GM23338 (cell line): Measurements from ENCODE around the gene SFXN1. TPM values are rescaled to one million over a fixed set of nuclear protein-coding genes. Genes with fewer than 3 reads are reported as not detected.

Experiments
- ATAC-seq: fragments of 200-7000 bp; cut with Tn5 transposase; 3 replicates; pipeline ENCODE4 v1.9.1; 2020
- DNase-seq: peaks from one replicate; pipeline ENCODE4 v3.0.0-alpha.2; 2015; ENCODE audit warnings: low spot score
- H2AFZ ChIP-seq: fragments of 200-600 bp; sonication (generic); 2 replicates; pipeline ENCODE4 v1.8.0; 2016; ENCODE audit warnings: antibody characterized with exemption, mild to moderate bottlenecking, moderate library complexity
- H3F3A ChIP-seq: fragments of 200-600 bp; sonication (generic); replicated peaks from 2 replicates; pipeline ENCODE4 v1.8.0; 2017; ENCODE audit warnings: antibody characterized with exemption, mixed run types, low read depth
- H3K27ac ChIP-seq: fragments of 200-600 bp; sonication (generic); 2 replicates; pipeline ENCODE4 v1.6.1; 2016; ENCODE audit warnings: low read depth
- H3K27me3 ChIP-seq: fragments of 200-600 bp; sonication (generic); 2 replicates; pipeline ENCODE4 v1.8.0; 2016; ENCODE audit warnings: mild to moderate bottlenecking, mixed run types, moderate library complexity; ENCODE audit not compliant: insufficient read depth
- H3K36me3 ChIP-seq: fragments of 200-600 bp; sonication (generic); 2 replicates; pipeline ENCODE4 v1.8.0; 2016; ENCODE audit warnings: mild to moderate bottlenecking; ENCODE audit not compliant: insufficient read depth
- H3K4me1 ChIP-seq: fragments of 200-600 bp; sonication (generic); 2 replicates; pipeline ENCODE4 v1.8.0; 2016; ENCODE audit warnings: mild to moderate bottlenecking, moderate library complexity; ENCODE audit not compliant: insufficient read depth
- H3K4me2 ChIP-seq: fragments of 200-600 bp; sonication (generic); 2 replicates; pipeline ENCODE4 v1.7.1; 2017; ENCODE audit warnings: mixed run types
- H3K4me3 ChIP-seq: fragments of 200-600 bp; sonication (generic); 2 replicates; pipeline ENCODE4 v1.6.1; 2016; ENCODE audit warnings: mixed run types
- H3K79me2 ChIP-seq: fragments of 200-600 bp; sonication (generic); replicated peaks from 2 replicates; pipeline ENCODE4 v1.8.0; 2017; ENCODE audit warnings: mild to moderate bottlenecking; ENCODE audit not compliant: insufficient read depth
- H3K9me2 ChIP-seq: fragments of 200-600 bp; sonication (generic); 2 replicates; pipeline ENCODE4 v1.8.0; 2017; ENCODE audit not compliant: insufficient read depth
- H4K20me1 ChIP-seq: fragments of 200-600 bp; sonication (generic); replicated peaks from 2 replicates; pipeline ENCODE4 v1.8.0; 2017; ENCODE audit warnings: mild to moderate bottlenecking; ENCODE audit not compliant: insufficient read depth
- H3K27ac Mint-ChIP-seq: 2 replicates; pipeline ENCODE4 v1.8.0; 2020; ENCODE audit warnings: inconsistent platforms, mild to moderate bottlenecking, moderate library complexity, mixed read lengths
- H3K27me3 Mint-ChIP-seq: 3 replicates; pipeline ENCODE4 v1.8.0; 2022; ENCODE audit warnings: low read depth, mild to moderate bottlenecking, moderate library complexity, mixed read lengths, inconsistent platforms; ENCODE audit not compliant: insufficient read depth, poor library complexity
- H3K36me3 Mint-ChIP-seq: 3 replicates; pipeline ENCODE4 v1.8.0; 2021; ENCODE audit warnings: low read depth, mild to moderate bottlenecking, inconsistent platforms, moderate library complexity, mixed read lengths
- H3K4me1 Mint-ChIP-seq: 3 replicates; pipeline ENCODE4 v1.8.0; 2020; ENCODE audit warnings: mild to moderate bottlenecking, inconsistent platforms, mixed read lengths
- H3K4me3 Mint-ChIP-seq: 3 replicates; pipeline ENCODE4 v1.8.0; 2021; ENCODE audit warnings: moderate library complexity, mild to moderate bottlenecking, inconsistent platforms, mixed read lengths
- H3K9me3 Mint-ChIP-seq: 3 replicates; pipeline ENCODE4 v1.8.0; 2020; ENCODE audit warnings: moderate library complexity, mild to moderate bottlenecking, inconsistent platforms, mixed read lengths
- CREB1 ChIP-seq: fragments of 250-450 bp; sonication (Bioruptor Pico); IDR thresholded peaks from 2 replicates; pipeline ENCODE4 v1.5.0; 2020; ENCODE audit warnings: low read depth, mild to moderate bottlenecking, moderate library complexity
- CTCF ChIP-seq, 2 experiments: fragments of 200-600 bp in 1 of 2; sonication (generic) in 1 of 2; conservative IDR thresholded peaks; 2 replicates each; pipeline versions ENCODE4 v1.5.1 to v1.6.1; 2016 to 2017; ENCODE audit warnings: antibody characterized with exemption in 2 of 2, low read depth in 2 of 2, mild to moderate bottlenecking in 2 of 2, moderate library complexity in 1 of 2
- ETS1 ChIP-seq: IDR thresholded peaks from 2 replicates; pipeline ENCODE4 v1.6.1; 2016; ENCODE audit warnings: antibody characterized with exemption
- EZH2 ChIP-seq: fragments of 200-600 bp; sonication (generic); IDR thresholded peaks from one replicate; pipeline ENCODE4 v1.8.0; 2017; ENCODE audit warnings: antibody characterized with exemption, mild to moderate bottlenecking, low read depth; ENCODE audit not compliant: unreplicated experiment
- EZH2phosphoT487 ChIP-seq: fragments of 200-600 bp; sonication (generic); IDR thresholded peaks from one replicate; pipeline ENCODE4 v1.8.1; 2018; ENCODE audit warnings: antibody characterized with exemption; ENCODE audit not compliant: unreplicated experiment
- JUNB ChIP-seq: IDR thresholded peaks from one replicate; pipeline ENCODE4 v1.6.1; 2016; ENCODE audit warnings: antibody characterized with exemption; ENCODE audit not compliant: unreplicated experiment
- NANOG ChIP-seq: IDR thresholded peaks from 2 replicates; pipeline ENCODE4 v1.6.1; 2016; ENCODE audit warnings: antibody characterized with exemption, borderline replicate concordance
- POLR2AphosphoS5 ChIP-seq: IDR thresholded peaks from 2 replicates; pipeline ENCODE4 v1.6.1; 2016; ENCODE audit warnings: antibody characterized with exemption, low read depth
- REST ChIP-seq: IDR thresholded peaks from one replicate; pipeline ENCODE4 v1.6.1; 2018; ENCODE audit warnings: antibody characterized with exemption; ENCODE audit not compliant: unreplicated experiment
- STAT1 ChIP-seq: IDR thresholded peaks from one replicate; pipeline ENCODE4 v1.6.1; 2016; ENCODE audit warnings: antibody characterized with exemption; ENCODE audit not compliant: unreplicated experiment
- ZNF114 ChIP-seq: fragments of 250-450 bp; sonication (Bioruptor Pico); IDR thresholded peaks from 2 replicates; pipeline ENCODE4 v1.5.0; 2020; ENCODE audit warnings: mild to moderate bottlenecking, moderate library complexity
- ZNF331 ChIP-seq: fragments of 250-450 bp; sonication (Bioruptor Pico); IDR thresholded peaks from 2 replicates; pipeline ENCODE4 v1.5.0; 2020; ENCODE audit warnings: low read depth, mild to moderate bottlenecking, moderate library complexity
- ZNF462 ChIP-seq: fragments of 250-450 bp; sonication (Bioruptor Pico); IDR thresholded peaks from 2 replicates; pipeline ENCODE4 v1.5.0; 2020; ENCODE audit warnings: mild to moderate bottlenecking, moderate library complexity
- polyA plus RNA-seq: library from polyadenylated mRNA; unstranded; fragments of >200 nt; fragmentation: Nextera tagmentation; extraction: Ambion mirVana; gene quantifications from 2 replicates; pipeline ENCODE4 v1.2.1, GENCODE V29; 2016
- total RNA-seq: library from RNA; depleted of rRNA; stranded (reverse); fragments of >200 nt; shearing (Covaris generic); gene quantifications from 2 replicates; pipeline ENCODE4 v1.2.3, GENCODE V29; 2014

The SFXN1 gene
- total and polyA plus RNA-seq, 2 experiments from 2014 or later = 44.0 to 97.7 TPM

- H3K4me1 ChIP-seq = peaks cover 4% of the 10 kb centered on the region
- H3K36me3 ChIP-seq = peaks cover 5% of the 10 kb centered on the region; the same call in 1 of the 2 replicates
- peaks cover 71% of the 10 kb centered on the region for H3K36me3 Mint-ChIP-seq
- H3K79me2 ChIP-seq = peaks cover 100% of the 10 kb centered on the region
- ATAC-seq (no peak), DNase-seq (no peak)
- H2AFZ ChIP-seq = no peak overlapping the region
- H3K9me2 ChIP-seq = no peaks in the 10 kb centered on the region
- 0 out of 2 replicates have a peak, but pooled peaks cover 3% of the 10 kb centered on the region for H3F3A ChIP-seq
- H3K9me3 Mint-ChIP-seq = no peaks in the 10 kb centered on the region
- peaks cover 8% of the 10 kb centered on the region for H3K27me3 Mint-ChIP-seq
- no peak for TF ChIP-seq JUNB
- no peak for TF ChIP-seq ZNF114
- TF ChIP-seq EZH2phosphoT487 = no peak
- no peak for TF ChIP-seq REST
- TF ChIP-seq NANOG = no peak
- TF ChIP-seq ETS1 = no peak
- TF ChIP-seq CTCF (conservative IDR thresholded peaks at IDR 0.05; ENCODE audit: low read depth in 2 of 2) = no peak
- TF ChIP-seq ZNF331 (CRISPR knock-in tag) = no peak
- TF ChIP-seq STAT1 = no peak
- TF ChIP-seq EZH2 = no peak
- TF ChIP-seq POLR2AphosphoS5 = no peak
- TF ChIP-seq CREB1 (CRISPR knock-in tag) = no peak
- TF ChIP-seq ZNF462 (CRISPR knock-in tag) = no peak
- H3K4me1 Mint-ChIP-seq = peaks cover 19% of the 10 kb centered on the region
- no peak overlapping the region for H3K4me3 Mint-ChIP-seq
- H3K4me3 ChIP-seq = no peak overlapping the region
- H3K27ac ChIP-seq = no peak overlapping the region
- H4K20me1 ChIP-seq = peaks cover 71% of the 10 kb centered on the region
- H3K27me3 ChIP-seq = no peaks in the 10 kb centered on the region
- no peak overlapping the region for H3K27ac Mint-ChIP-seq
- no peak overlapping the region for H3K4me2 ChIP-seq
Observed at GRCh38 chr5:175484829-175485228, 6.5 kb downstream of the SFXN1 start.
